ENCODE measurements around the gene DYRK1A.

DYRK1A gene

GRCh38 chr21:37367336-37367702, 746 bp downstream of the DYRK1A start:
- H2AFZ ChIP-seq (ENCODE audit: low read depth, low read length, severe bottlenecking): no peak overlapping the region
- peak overlapping the region; percentile 97 for H3K9ac ChIP-seq (ENCODE audit: low read length)
- peaks cover 15% of the 10 kb centered on the region for H3F3A ChIP-seq (ENCODE audit: insufficient read depth)
- peak overlapping the region; percentile 92 for H3K27ac ChIP-seq (ENCODE audit: low read depth, low read length)
- H3K36me3 ChIP-seq (ENCODE audit: low read length): no peaks in the 10 kb centered on the region
- TF ChIP-seq CTCF (IDR thresholded peaks at IDR 0.05; ENCODE audit: insufficient read depth, low read length, poor library complexity, severe bottlenecking): no peak
- TF ChIP-seq EZH2phosphoT487 (conservative IDR thresholded peaks at IDR 0.05; ENCODE audit: low read length): no peak
- peak overlapping the region; percentile 92 for H3K4me3 ChIP-seq (ENCODE audit: insufficient read depth, low read length, poor library complexity, severe bottlenecking)
- no peaks in the 10 kb centered on the region for H3K9me3 ChIP-seq (ENCODE audit: insufficient read depth, low read length)
- peaks cover 51% of the 10 kb centered on the region for H3K79me2 ChIP-seq (ENCODE audit: insufficient read depth, low read length)
- H3K4me2 ChIP-seq (ENCODE audit: low read depth, low read length, poor library complexity, severe bottlenecking): peak overlapping the region; percentile 92
- peaks cover 37% of the 10 kb centered on the region for H4K20me1 ChIP-seq (ENCODE audit: low read depth, low read length)
- no peaks in the 10 kb centered on the region for H3K27me3 ChIP-seq (ENCODE audit: low read length)
- H3K9me2 ChIP-seq (replicated peaks; ENCODE audit: insufficient read depth, low read length): no peaks in the 10 kb centered on the region

- peaks cover 43% of the 10 kb centered on the region for H4K20me1 ChIP-seq (ENCODE audit: low read depth, low read length)
Measured at GRCh38 chr21:37367703-37368540, 1.3 kb downstream of the DYRK1A start.

GRCh38 chr21:37368541-37369279, 2.1 kb downstream of the DYRK1A start:
- Histone ChIP-seq H3K27ac (ENCODE audit: low read depth, low read length) (peak overlapping the region; percentile 92), H3K36me3 (ENCODE audit: low read length) (no peaks in the 10 kb centered on the region), H3K79me2 (ENCODE audit: insufficient read depth, low read length) (peaks cover 65% of the 10 kb centered on the region), H3K4me3 (ENCODE audit: insufficient read depth, low read length, poor library complexity, severe bottlenecking) (peak overlapping the region; percentile 92), H2AFZ (ENCODE audit: low read depth, low read length, severe bottlenecking) (no peak overlapping the region), H3K9me2 (replicated peaks; ENCODE audit: insufficient read depth, low read length) (no peaks in the 10 kb centered on the region), H4K20me1 (ENCODE audit: low read depth, low read length) (peaks cover 51% of the 10 kb centered on the region), H3K9ac (ENCODE audit: low read length) (peak overlapping the region; percentile 97), H3F3A (ENCODE audit: insufficient read depth) (peaks cover 18% of the 10 kb centered on the region), H3K9me3 (ENCODE audit: insufficient read depth, low read length) (no peaks in the 10 kb centered on the region), H3K4me2 (ENCODE audit: low read depth, low read length, poor library complexity, severe bottlenecking) (peak overlapping the region; percentile 92), H3K27me3 (ENCODE audit: low read length) (no peaks in the 10 kb centered on the region)
- TF ChIP-seq EZH2phosphoT487 (conservative IDR thresholded peaks at IDR 0.05; ENCODE audit: low read length): no peak
- TF ChIP-seq CTCF (IDR thresholded peaks at IDR 0.05; ENCODE audit: insufficient read depth, low read length, poor library complexity, severe bottlenecking): no peak

More at GRCh38 chr21:37367703-37368540, 1.3 kb downstream of the DYRK1A start:
- peaks cover 57% of the 10 kb centered on the region for H3K79me2 ChIP-seq (ENCODE audit: insufficient read depth, low read length)
- peak overlapping the region; percentile 97 for H3K9ac ChIP-seq (ENCODE audit: low read length)
- TF ChIP-seq CTCF (IDR thresholded peaks at IDR 0.05; ENCODE audit: insufficient read depth, low read length, poor library complexity, severe bottlenecking) (no peak), EZH2phosphoT487 (conservative IDR thresholded peaks at IDR 0.05; ENCODE audit: low read length) (no peak)
- no peaks in the 10 kb centered on the region for H3K27me3 ChIP-seq (ENCODE audit: low read length)
- no peaks in the 10 kb centered on the region for H3K9me3 ChIP-seq (ENCODE audit: insufficient read depth, low read length)
- no peak overlapping the region for H2AFZ ChIP-seq (ENCODE audit: low read depth, low read length, severe bottlenecking)
- peak overlapping the region; percentile 92 for H3K27ac ChIP-seq (ENCODE audit: low read depth, low read length)
- peaks cover 15% of the 10 kb centered on the region for H3F3A ChIP-seq (ENCODE audit: insufficient read depth)
- peak overlapping the region; percentile 92 for H3K4me2 ChIP-seq (ENCODE audit: low read depth, low read length, poor library complexity, severe bottlenecking)
- H3K36me3 ChIP-seq (ENCODE audit: low read length): no peaks in the 10 kb centered on the region
- peak overlapping the region; percentile 92 for H3K4me3 ChIP-seq (ENCODE audit: insufficient read depth, low read length, poor library complexity, severe bottlenecking)
- H3K9me2 ChIP-seq (replicated peaks; ENCODE audit: insufficient read depth, low read length): no peaks in the 10 kb centered on the region
